HepG2 (cell line): Measurements from ENCODE around the gene SLC25A22. TPM values are rescaled to one million over a fixed set of nuclear protein-coding genes. Genes with fewer than 3 reads are reported as not detected.

Experiments used
- ATAC-seq: fragments of 200-7000 bp; cut with Tn5 transposase; 3 replicates; pipeline ENCODE4 v1.9.1; 2020; ENCODE audit warnings: mild to moderate bottlenecking, moderate library complexity
- BruUV-seq: library from RNA; stranded (reverse); fragments of 400-500 nt; replicated peaks from 2 replicates; lab custom pipeline; 2021; lab: Mats Ljungman, UMichigan
- CTCF ChIA-PET: fragments of 300-600 bp; formaldehyde crosslinking; extraction: SDS; loops from one replicate; lab custom pipeline; 2021; ENCODE audit warnings: low total read pairs, inconsistent platforms, low intra/inter-chr PET ratio; lab: Yijun Ruan, JAX
- POLR2A ChIA-PET: fragments of 350-600 bp; sonication (Branson Sonifier 250); formaldehyde crosslinking; loops from one replicate; lab custom pipeline; 2020; ENCODE audit warnings: antibody characterized with exemption, inconsistent platforms; lab: Yijun Ruan, JAX
- DNase-seq: peaks from one replicate; pipeline ENCODE4 v3.0.0-alpha.2; 2015; ENCODE audit warnings: low spot score
- FAIRE-seq: peaks from 3 replicates; lab custom pipeline; 2011; peaks lifted over from hg19 to GRCh38; lab: Jason Lieb, UNC
- H2AFZ ChIP-seq: one replicate; pipeline ENCODE4 v1.6.1; 2011; ENCODE audit warnings: low read length, inconsistent platforms
- H3K27ac ChIP-seq: fragments of 300-600 bp; 3 replicates; pipeline ENCODE4 v1.8.0; 2011; ENCODE audit warnings: mixed run types, mild to moderate bottlenecking, mixed read lengths, low read length, inconsistent platforms; ENCODE audit not compliant: insufficient read depth; ENCODE audit errors: extremely low read length
- H3K27me3 ChIP-seq, 2 experiments: fragments of 200-600 bp in 1 of 2; 2 replicates in 1 of 2; 3 replicates in 1 of 2; pipeline versions ENCODE4 v1.6.0 to v1.8.0; 2011; ENCODE audit warnings: low read length in 2 of 2, mild to moderate bottlenecking in 2 of 2, moderate library complexity in 2 of 2, inconsistent platforms in 1 of 2; ENCODE audit not compliant: insufficient read depth in 2 of 2, control insufficient read depth in 1 of 2
- H3K36me3 ChIP-seq, 2 experiments: fragments of 200-600 bp in 1 of 2; replicated peaks in 1 of 2; 2 replicates in 1 of 2; 3 replicates in 1 of 2; pipeline versions ENCODE4 v1.5.1 to v1.8.0; 2011; ENCODE audit warnings: low read length in 2 of 2, inconsistent platforms in 1 of 2; ENCODE audit not compliant: insufficient read depth in 2 of 2, control insufficient read depth in 1 of 2
- H3K4me1 ChIP-seq: 2 replicates; pipeline ENCODE4 v1.5.1; 2012; ENCODE audit warnings: low read length, inconsistent platforms; ENCODE audit not compliant: insufficient read depth
- H3K4me2 ChIP-seq: 2 replicates; pipeline ENCODE4 v1.6.0; 2011; ENCODE audit warnings: low read depth, low read length, inconsistent platforms
- H3K4me3 ChIP-seq, 3 experiments: fragments of 200-600 bp in 1 of 3; sonication (generic), shearing (Covaris generic) in 1 of 3; replicated peaks in 1 of 3; 2 replicates each; pipeline ENCODE4 v1.5.1; 2011 to 2016; ENCODE audit warnings: low read length in 3 of 3, inconsistent platforms in 2 of 3, low read depth in 2 of 3, mild to moderate bottlenecking in 2 of 3, control low read depth in 1 of 3, mixed read lengths in 1 of 3; ENCODE audit not compliant: insufficient read depth in 1 of 3
- H3K79me2 ChIP-seq: one replicate; pipeline ENCODE4 v1.6.1; 2011; ENCODE audit warnings: low read length, inconsistent platforms; ENCODE audit not compliant: insufficient read depth
- H3K9ac ChIP-seq: 2 replicates; pipeline ENCODE4 v1.6.0; 2011; ENCODE audit warnings: mild to moderate bottlenecking, low read depth, low read length, inconsistent platforms; ENCODE audit not compliant: insufficient read depth
- H3K9me3 ChIP-seq: 2 replicates; pipeline ENCODE4 v1.5.1; 2012; ENCODE audit warnings: mild to moderate bottlenecking, low read length
- H4K20me1 ChIP-seq: 2 replicates; pipeline ENCODE4 v1.6.0; 2011; ENCODE audit warnings: inconsistent platforms, mild to moderate bottlenecking, low read length, moderate library complexity; ENCODE audit not compliant: insufficient read depth
- AGO2 ChIP-seq: fragments of 200-400 bp; formaldehyde crosslinking; optimal IDR thresholded peaks from 2 replicates; pipeline ENCODE3; 2017; ENCODE audit warnings: mild to moderate bottlenecking, low read depth, low read length, moderate library complexity
- ELF1 ChIP-seq: sonication (generic); formaldehyde crosslinking; IDR thresholded peaks from 2 replicates; pipeline ENCODE4 v1.4.0; 2020; ENCODE audit warnings: missing genetic modification reagents
- GABPB1 ChIP-seq: IDR thresholded peaks from 2 replicates; pipeline ENCODE4 v1.6.1; 2016; ENCODE audit warnings: mild to moderate bottlenecking, missing genetic modification reagents, moderate library complexity, missing compliant biosample characterization
- HNF1B ChIP-seq: sonication (generic); formaldehyde crosslinking; IDR thresholded peaks from 2 replicates; pipeline ENCODE4 v1.5.1; 2020; ENCODE audit warnings: mild to moderate bottlenecking, moderate library complexity, missing genetic modification reagents
- HNRNPLL ChIP-seq: fragments of 200-400 bp; formaldehyde crosslinking; IDR thresholded peaks from 2 replicates; pipeline ENCODE4 v1.6.1; 2017; ENCODE audit warnings: mild to moderate bottlenecking, low read depth, low read length; ENCODE audit not compliant: poor library complexity, severe bottlenecking
- KMT2B ChIP-seq: IDR thresholded peaks from 2 replicates; pipeline ENCODE4 v1.6.1; 2016; ENCODE audit warnings: missing genetic modification reagents, missing compliant biosample characterization
- NFATC3 ChIP-seq: sonication (generic); formaldehyde crosslinking; IDR thresholded peaks from 2 replicates; pipeline ENCODE4 v1.5.1; 2020; ENCODE audit warnings: mild to moderate bottlenecking, missing genetic modification reagents
- NFRKB ChIP-seq: fragments of 450-650 bp; IDR thresholded peaks from 2 replicates; pipeline ENCODE4 v1.6.1; 2017
- POLR2G ChIP-seq: fragments of 200-400 bp; formaldehyde crosslinking; IDR thresholded peaks from 2 replicates; pipeline ENCODE4 v1.6.1; 2018; ENCODE audit warnings: mild to moderate bottlenecking, low read depth, low read length, moderate library complexity
- TEAD2 ChIP-seq: sonication (generic); formaldehyde crosslinking; IDR thresholded peaks from 2 replicates; pipeline ENCODE4 v1.9.0; 2021; ENCODE audit warnings: missing genetic modification reagents
- TOE1 ChIP-seq: sonication (generic); formaldehyde crosslinking; IDR thresholded peaks from 2 replicates; pipeline ENCODE4 v1.4.0; 2020; ENCODE audit warnings: mild to moderate bottlenecking, missing genetic modification reagents
- YEATS2 ChIP-seq: sonication (generic); formaldehyde crosslinking; IDR thresholded peaks from 2 replicates; pipeline ENCODE4 v1.4.0; 2020; ENCODE audit warnings: missing genetic modification reagents, borderline replicate concordance
- ZNF574 ChIP-seq: sonication (generic); formaldehyde crosslinking; IDR thresholded peaks from 2 replicates; pipeline ENCODE4 v1.4.0; 2020; ENCODE audit warnings: missing genetic modification reagents
- ZNF776 ChIP-seq: sonication (generic); formaldehyde crosslinking; IDR thresholded peaks from 2 replicates; pipeline ENCODE4 v1.4.0; 2020; ENCODE audit warnings: mild to moderate bottlenecking, missing genetic modification reagents
- ZNF788 ChIP-seq: sonication (generic); formaldehyde crosslinking; IDR thresholded peaks from 2 replicates; pipeline ENCODE4 v1.5.0; 2020; ENCODE audit warnings: mild to moderate bottlenecking, missing genetic modification reagents, borderline replicate concordance
- ZNF841 ChIP-seq: sonication (generic); formaldehyde crosslinking; IDR thresholded peaks from 2 replicates; pipeline ENCODE4 v1.8.1; 2023; ENCODE audit warnings: missing genetic modification reagents, borderline replicate concordance
- ZNF850 ChIP-seq: sonication (generic); formaldehyde crosslinking; conservative IDR thresholded peaks from 2 replicates; pipeline ENCODE4 v1.9.0; 2021; ENCODE audit warnings: mild to moderate bottlenecking, missing genetic modification reagents
- ZSCAN21 ChIP-seq: sonication (generic); formaldehyde crosslinking; IDR thresholded peaks from 2 replicates; pipeline ENCODE4 v1.8.0; 2022; ENCODE audit warnings: mild to moderate bottlenecking, missing genetic modification reagents, moderate library complexity, borderline replicate concordance
- WGBS: methylation state at CpG from one replicate; pipeline ENCODE4 v1.1.6; 2017; ENCODE audit warnings: low lambda C conversion rate; 5-methylcytosine and 5-hydroxymethylcytosine counted together
- in situ Hi-C: cut with HindIII; loops from 2 replicates; pipeline ENCODE4 v1.10.0; 2017; ENCODE audit warnings: low pct_unique_long_range_greater_than_20kb; ENCODE audit not compliant: extremely low pct_ligation_motif_present
- intact Hi-C: fragments of 100-400 bp; cut with micrococcal nuclease; formaldehyde crosslinking; loops from one replicate; pipeline ENCODE4 v1.10.0; 2022; ENCODE audit not compliant: unreplicated experiment
- polyA plus RNA-seq, 8 experiments: library from polyadenylated mRNA; depleted of rRNA in 3 of 8; stranded (reverse) in 7 of 8; unstranded in 1 of 8; fragments of >200 nt; fragmentation: Illumina TruSeq in 4 of 8; extraction: Trizol in 4 of 8; gene quantifications; 2 replicates each; pipeline versions ENCODE4 v1.2.1 to v1.2.3, GENCODE V29; 2011 to 2016; ENCODE audit warnings: low read depth in 4 of 8, missing spikeins in 1 of 8, mixed read lengths in 1 of 8; ENCODE audit not compliant: insufficient read depth in 1 of 8
- total RNA-seq, 5 experiments: library from RNA; depleted of rRNA; stranded (reverse); fragments of >200 nt; fragmentation: Illumina TruSeq; extraction: Trizol; gene quantifications; 2 replicates each; pipeline ENCODE4 v1.2.3, GENCODE V29; 2016; ENCODE audit warnings: low read depth in 1 of 5

SLC25A22 gene
- total and polyA plus RNA-seq, 2 of the 13 experiments (the other 11 are each of a cell fraction or from before 2014, with no cell fraction given) = 12.4 to 19.2 TPM

GRCh38 chr11:833114-833791, 35.2 kb upstream of the SLC25A22 start (continued):
- TF ChIP-seq AGO2 (peak; percentile 92), POLR2G (0 out of 2 replicates have a peak, but pooled peaks have one; percentile 36), HNRNPLL (peak; percentile 33), NFRKB (no peak), ZNF850 (CRISPR knock-in tag) (no peak), TEAD2 (CRISPR knock-in tag) (no peak), ZNF776 (CRISPR knock-in tag) (peak; percentile 27; the same call in 1 of the 2 replicates), KMT2B (CRISPR knock-in tag) (no peak)

GRCh38 chr11:832529-833113, 34.5 kb upstream of the SLC25A22 start, which contains the start of gene CD151:
TSS of gene CD151 (plus strand) at chr11:832952. CDS start at chr11:836070, 3,118 bp downstream.
- Histone ChIP-seq H3K9me3 (no peaks in the 10 kb centered on the region), H4K20me1 (peaks cover 7% of the 10 kb centered on the region; the same call in 1 of the 2 replicates), H3K9ac (peak within 1 kb of the TSS; percentile 85), H3K79me2 (peaks cover 11% of the 10 kb centered on the region), H3K4me3 (peak within 1 kb of the TSS; percentile 71 to 81 (median 77)), H3K36me3 (peaks cover 4 to 10% of the 10 kb centered on the region in 2 experiments; a peak in 3 of 5 replicates), H3K27ac (peak within 1 kb of the TSS; percentile 61), H3K4me2 (peak within 1 kb of the TSS; percentile 87), H2AFZ (no peak within 1 kb of the TSS), H3K27me3 (no peaks in the 10 kb centered on the region), H3K4me1 (peaks cover 75% of the 10 kb centered on the region)
- CTCF ChIA-PET = no interaction called here
- POLR2A ChIA-PET = interaction anchor here (1.0 to 16.1 kb wide), 3 partner anchors 9 to 37 kb away, joined by 4 to 264 read pairs (median 141); partner anchors contain the start of genes PNPLA2, POLR2L and TSPAN4
- FAIRE-seq (no peak), ATAC-seq (peak; percentile 7), DNase-seq (no peak)
- in situ Hi-C loops (no loop called here), intact Hi-C loops (no loop called here)
- WGBS = 4% methylated on average over 4 of the region's 67 CpGs
- BruUV-seq = no TSS peak
- TF ChIP-seq ZNF788 (CRISPR knock-in tag) = peak; percentile 14; the same call in 1 of the 2 replicates
- TF ChIP-seq NFATC3 (CRISPR knock-in tag) = no peak
- TF ChIP-seq ZSCAN21 (CRISPR knock-in tag) = peak; percentile 21; the same call in 1 of the 2 replicates
- TF ChIP-seq ZNF841 = no peak
- peak; percentile 31 for TF ChIP-seq POLR2G
- no peak for TF ChIP-seq YEATS2 (CRISPR knock-in tag)
- TF ChIP-seq ZNF850 (CRISPR knock-in tag) = 0 out of 2 replicates have a peak, but pooled peaks have one; percentile 29
- TF ChIP-seq ELF1 (CRISPR knock-in tag) = no peak
- TF ChIP-seq GABPB1 = peak; percentile 15; the same call in 1 of the 2 replicates
- no peak for TF ChIP-seq TOE1 (CRISPR knock-in tag)
- no peak for TF ChIP-seq ZNF574
- TF ChIP-seq HNF1B (CRISPR knock-in tag) = peak; percentile 47; the same call in 1 of the 2 replicates
